T follicular helper cell (primary cell): ENCODE results near the gene ARHGEF4.
A peak's percentile ranks its signal among the peaks of the same experiment; 100 is the strongest.

Source experiments
- DNase-seq: peaks from one replicate; pipeline ENCODE4 v3.0.0-alpha.2; 2020; ENCODE audit warnings: low read depth
- total RNA-seq, 2 experiments: gene quantifications; one replicate each; lab custom pipeline; 2026; lab: John Stamatoyannopoulos, UW

ARHGEF4 gene
- 0.30 to 0.48 reads per million in 2 experiments for total RNA-seq

- no peak for DNase-seq
Measured at GRCh38 chr2:130836501-130837174, at the start of gene ARHGEF4. Gene ARHGEF4, plus strand, starts transcription at chr2:130836914. Its CDS starts 40 bp downstream, at chr2:130836954.

- no peak for DNase-seq
Measured at GRCh38 chr2:130787841-130788240, 48.9 kb upstream of the ARHGEF4 start.

- no peak for DNase-seq
Measured at GRCh38 chr2:130790312-130790711, 46.4 kb upstream of the ARHGEF4 start.

GRCh38 chr2:130790804-130791616, 45.7 kb upstream of the ARHGEF4 start:
- no peak for DNase-seq

- DNase-seq, result no peak
Measured at GRCh38 chr2:130791617-130791939, 45.1 kb upstream of the ARHGEF4 start.

- no peak for DNase-seq
Measured at GRCh38 chr2:130795431-130795830, 41.3 kb upstream of the ARHGEF4 start.

GRCh38 chr2:130796290-130796689, 40.4 kb upstream of the ARHGEF4 start:
- no peak for DNase-seq

- peak; percentile 86 for DNase-seq
Measured at GRCh38 chr2:130797493-130798435, 39.0 kb upstream of the ARHGEF4 start.

GRCh38 chr2:130798472-130799218, 38.1 kb upstream of the ARHGEF4 start:
- no peak for DNase-seq

- DNase-seq, result no peak
Measured at GRCh38 chr2:130799295-130799694, 37.4 kb upstream of the ARHGEF4 start.

GRCh38 chr2:130805613-130806012, 31.1 kb upstream of the ARHGEF4 start:
- no peak for DNase-seq

GRCh38 chr2:130806370-130806769, 30.3 kb upstream of the ARHGEF4 start:
- DNase-seq, result no peak

GRCh38 chr2:130807659-130808385, 28.9 kb upstream of the ARHGEF4 start:
- no peak for DNase-seq

- DNase-seq, result no peak
Measured at GRCh38 chr2:130808482-130809268, 28.0 kb upstream of the ARHGEF4 start.

- no peak for DNase-seq
Measured at GRCh38 chr2:130810490-130810889, 26.2 kb upstream of the ARHGEF4 start.

- no peak for DNase-seq
Measured at GRCh38 chr2:130813722-130814121, 23.0 kb upstream of the ARHGEF4 start.

GRCh38 chr2:130814931-130815680, 21.6 kb upstream of the ARHGEF4 start:
- DNase-seq, result no peak

GRCh38 chr2:130818809-130819208, 17.9 kb upstream of the ARHGEF4 start:
- no peak for DNase-seq

- no peak for DNase-seq
Measured at GRCh38 chr2:130819226-130819607, 17.5 kb upstream of the ARHGEF4 start.
